GM12891 (cell line): ENCODE measurements around the gene C3.

Source experiments
- POLR2A ChIP-seq: IDR thresholded peaks from 2 replicates; pipeline ENCODE4 v1.6.1; 2011; ENCODE audit warnings: low read depth, low read length, control low read depth
- POLR2AphosphoS5 ChIP-seq: IDR thresholded peaks from 2 replicates; pipeline ENCODE4 v1.6.1; 2011; ENCODE audit warnings: low read depth, low read length, control low read depth

GRCh38 chr19:6754653-6755463 is 34.4 kb upstream of the C3 start:
- TF ChIP-seq POLR2A (no peak), POLR2AphosphoS5 (no peak)
